Heart left ventricle (tissue), 16 donors: ENCODE measurements around the gene UBE2D3. TPM values are rescaled to one million over a fixed set of nuclear protein-coding genes. Genes with fewer than 3 reads are reported as not detected.

Experiments
- ATAC-seq, 4 donors: fragments of 200-7000 bp; cut with Tn5 transposase; one replicate each; pipeline ENCODE4 v1.9.1; 2020 to 2022; ENCODE audit warnings: moderate library complexity in 4 of 4, mild to moderate bottlenecking in 3 of 4, moderate number of reproducible peaks in 1 of 4
- DNase-seq, 5 donors: peaks; one replicate each; pipeline ENCODE4 v3.0.0-alpha.2; 2020
- H3K27ac ChIP-seq, 12 donors: fragments of 200-600 bp; sonication (generic) in 4 of 12; one replicate each; pipeline versions ENCODE4 v1.5.0 to v1.8.0; 2016 to 2022; ENCODE audit warnings: mild to moderate bottlenecking in 2 of 12
- H3K27me3 ChIP-seq, 9 donors: fragments of 200-600 bp; sonication (generic) in 2 of 9; one replicate each; pipeline versions ENCODE4 v1.5.1 to v1.8.0; 2016 to 2022; ENCODE audit warnings: mild to moderate bottlenecking in 3 of 9
- H3K36me3 ChIP-seq, 9 donors: fragments of 200-600 bp; sonication (generic) in 2 of 9; one replicate each; pipeline versions ENCODE4 v1.5.0 to v1.8.0; 2018 to 2022; ENCODE audit warnings: mild to moderate bottlenecking in 2 of 9
- H3K4me1 ChIP-seq, 12 donors: fragments of 200-600 bp; sonication (generic) in 4 of 12; one replicate each; pipeline versions ENCODE4 v1.5.0 to v1.8.0; 2016 to 2022; ENCODE audit warnings: mild to moderate bottlenecking in 3 of 12
- H3K4me3 ChIP-seq, 12 donors: fragments of 200-600 bp; sonication (generic) in 4 of 12; one replicate each; pipeline versions ENCODE4 v1.5.0 to v1.8.0; 2017 to 2022; ENCODE audit warnings: mild to moderate bottlenecking in 9 of 12, moderate library complexity in 4 of 12
- H3K9me3 ChIP-seq, 12 donors: fragments of 200-600 bp; sonication (generic) in 4 of 12; one replicate each; pipeline versions ENCODE4 v1.5.0 to v1.8.0; 2016 to 2022; ENCODE audit warnings: mild to moderate bottlenecking in 1 of 12
- POLR2A ChIP-seq, 2 donors: fragments of 450-650 bp; IDR thresholded peaks; one replicate each; pipeline ENCODE4 v1.6.1; 2017; ENCODE audit warnings: antibody characterized with exemption in 2 of 2, mild to moderate bottlenecking in 2 of 2, moderate library complexity in 2 of 2
- WGBS, 4 donors: extraction: QIAGEN DNeasy Blood & Tissue Kit in 2 of 4; methylation state at CpG; one replicate each; pipeline versions ENCODE4 v1.1.5 to v1.1.7; 2013 to 2018; 5-methylcytosine and 5-hydroxymethylcytosine counted together
- intact Hi-C, 10 donors: fragments of 100-400 bp; cut with DNase I; formaldehyde crosslinking; loops; one replicate each; pipeline versions ENCODE4 v1.11.1 to v1.14.2; 2022
- polyA plus RNA-seq, 2 donors: library from polyadenylated mRNA; stranded (reverse); fragments of 200-250 nt; gene quantifications; one replicate each; pipeline ENCODE4 v1.2.3, GENCODE V29; 2013
- total RNA-seq, 9 donors: library from RNA; depleted of rRNA in 2 of 9; stranded (reverse); fragments of >200 nt in 2 of 9; fragmentation: NEBNext Ultra II Directional in 3 of 9; extraction: Animal tissue kit (Norgen Biotek cat#: 25700) in 3 of 9; gene quantifications; one replicate each; pipeline versions ENCODE4 v1.1.0 to v1.2.4, GENCODE V29; 2016 to 2023
- TF ChIP-seq, protein P1 (sequence below), 12 donors: fragments of 200-600 bp; sonication (generic) in 4 of 12; IDR thresholded peaks; one replicate each; pipeline versions ENCODE4 v1.5.0 to v1.8.0; 2018 to 2022; ENCODE audit warnings: antibody characterized with exemption in 12 of 12, mild to moderate bottlenecking in 5 of 12
- donor health status: ischemic (EF 13 %, LVEDD 7.1; RV severe dilation, severe dysfunction).
- donor health status: healthy with polysubstance abuse.
- donor health status: DM: no; HTN: yes; CAD: no.
- donor health status: DM: no; HTN: no; CAD: no.
- donor health status: ischemic (EF 25% LVEDD 6.9; RV normal size, moderate dysfunction).
- donor health status: ischemic (EF 25% LVEDD 5.7; RV mildly dilated, moderate dysfunction).
- donor health status: healthy.
- donor health status: DM: yes; HTN: yes; CAD: no.
- donor health status: ischemic (EF 35%, LVEDD 5.7; RV mildly dilated, moderate dysfunction).
- donor health status: nonischemic (EF 11% LVEDD 7.7; RV severe dilation, severe dysfunction).
- donor health status: DM: yes; HTN: yes; CAD: no.
- donor health status: PGD.
- donor health status: ischemic (EF 29% LVEDD 5.4; RV normal size, mild dysfunction).
- donor health status: nonischemic (EF 23%, LVEDD 6.1; RV moderate dilation, normal function).

Gene UBE2D3
- total and polyA plus RNA-seq, 11 donors: 87.4 to 381 (median 258) TPM

DNA sequence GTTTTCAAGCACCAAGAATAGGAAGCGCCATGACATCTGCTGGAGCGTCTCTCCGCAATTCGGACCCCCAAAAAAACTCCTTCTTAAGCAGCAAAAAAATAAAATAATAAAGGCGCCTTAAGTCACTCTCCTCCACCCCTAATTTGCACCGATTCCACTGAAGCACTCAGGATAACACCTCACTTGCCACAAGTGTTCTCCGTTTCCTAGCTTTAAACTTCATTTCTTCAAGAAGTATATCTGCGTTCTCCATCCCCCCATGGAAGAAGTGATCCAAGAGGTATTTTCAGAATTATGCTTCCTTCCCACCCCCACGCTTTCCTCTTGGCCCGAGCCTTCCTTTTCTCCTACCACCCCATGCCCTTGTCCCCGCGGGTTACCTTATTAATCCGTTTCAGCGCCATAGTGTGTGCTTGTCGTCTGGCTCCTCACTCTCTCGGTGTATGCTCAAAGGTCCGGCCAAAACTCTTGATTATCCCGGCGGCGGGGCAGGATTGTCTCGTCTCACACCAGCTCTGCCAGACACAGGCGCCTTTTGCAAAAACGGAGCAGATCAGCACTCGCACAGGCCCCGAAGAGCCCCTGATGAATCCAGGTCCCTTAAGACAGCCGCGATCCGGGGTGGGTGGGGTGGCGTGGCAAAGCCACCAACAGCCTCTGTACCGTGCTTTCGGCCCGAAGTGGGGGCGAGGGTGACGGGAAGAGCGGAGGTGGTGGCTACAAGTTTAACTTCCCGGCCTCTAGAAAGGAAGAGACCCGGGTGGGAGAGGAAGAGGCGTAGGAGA lies 1.1 kb downstream of the UBE2D3 start:
- ATAC-seq: no peak
- Histone ChIP-seq H3K36me3 (peaks cover 0 to 28% (median 7%) of the 10 kb centered on the region in 9 donors), H3K4me1 (peaks cover 0 to 54% (median 44%) of the 10 kb centered on the region in 12 donors), H3K27me3 (no peaks in the 10 kb centered on the region), H3K27ac (peak overlapping the region; percentile 100), H3K9me3 (no peaks in the 10 kb centered on the region), H3K4me3 (peak overlapping the region; percentile 83 to 99 (median 91))
- no peak for TF ChIP-seq POLR2A (IDR thresholded peaks at IDR 0.05)
- TF ChIP-seq, protein P1, sequence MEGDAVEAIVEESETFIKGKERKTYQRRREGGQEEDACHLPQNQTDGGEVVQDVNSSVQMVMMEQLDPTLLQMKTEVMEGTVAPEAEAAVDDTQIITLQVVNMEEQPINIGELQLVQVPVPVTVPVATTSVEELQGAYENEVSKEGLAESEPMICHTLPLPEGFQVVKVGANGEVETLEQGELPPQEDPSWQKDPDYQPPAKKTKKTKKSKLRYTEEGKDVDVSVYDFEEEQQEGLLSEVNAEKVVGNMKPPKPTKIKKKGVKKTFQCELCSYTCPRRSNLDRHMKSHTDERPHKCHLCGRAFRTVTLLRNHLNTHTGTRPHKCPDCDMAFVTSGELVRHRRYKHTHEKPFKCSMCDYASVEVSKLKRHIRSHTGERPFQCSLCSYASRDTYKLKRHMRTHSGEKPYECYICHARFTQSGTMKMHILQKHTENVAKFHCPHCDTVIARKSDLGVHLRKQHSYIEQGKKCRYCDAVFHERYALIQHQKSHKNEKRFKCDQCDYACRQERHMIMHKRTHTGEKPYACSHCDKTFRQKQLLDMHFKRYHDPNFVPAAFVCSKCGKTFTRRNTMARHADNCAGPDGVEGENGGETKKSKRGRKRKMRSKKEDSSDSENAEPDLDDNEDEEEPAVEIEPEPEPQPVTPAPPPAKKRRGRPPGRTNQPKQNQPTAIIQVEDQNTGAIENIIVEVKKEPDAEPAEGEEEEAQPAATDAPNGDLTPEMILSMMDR (IDR thresholded peaks at IDR 0.05): no peak
- no peak for DNase-seq
- intact Hi-C loops: loop anchor here in 6 of 10 donors (2.0 to 10.0 kb wide), 8 partner anchors 43 to 325 kb away; partner anchors contain the start of genes CISD2 (in 3 of the 6), SLC9B1 (in 3 of the 6), MANBA (in 2 of the 6) and NFKB1 (in 2 of the 6)
- 0 to 1% (median 1%) methylated on average over 38 of the region's 38 CpGs for WGBS, 4 donors

DNA sequence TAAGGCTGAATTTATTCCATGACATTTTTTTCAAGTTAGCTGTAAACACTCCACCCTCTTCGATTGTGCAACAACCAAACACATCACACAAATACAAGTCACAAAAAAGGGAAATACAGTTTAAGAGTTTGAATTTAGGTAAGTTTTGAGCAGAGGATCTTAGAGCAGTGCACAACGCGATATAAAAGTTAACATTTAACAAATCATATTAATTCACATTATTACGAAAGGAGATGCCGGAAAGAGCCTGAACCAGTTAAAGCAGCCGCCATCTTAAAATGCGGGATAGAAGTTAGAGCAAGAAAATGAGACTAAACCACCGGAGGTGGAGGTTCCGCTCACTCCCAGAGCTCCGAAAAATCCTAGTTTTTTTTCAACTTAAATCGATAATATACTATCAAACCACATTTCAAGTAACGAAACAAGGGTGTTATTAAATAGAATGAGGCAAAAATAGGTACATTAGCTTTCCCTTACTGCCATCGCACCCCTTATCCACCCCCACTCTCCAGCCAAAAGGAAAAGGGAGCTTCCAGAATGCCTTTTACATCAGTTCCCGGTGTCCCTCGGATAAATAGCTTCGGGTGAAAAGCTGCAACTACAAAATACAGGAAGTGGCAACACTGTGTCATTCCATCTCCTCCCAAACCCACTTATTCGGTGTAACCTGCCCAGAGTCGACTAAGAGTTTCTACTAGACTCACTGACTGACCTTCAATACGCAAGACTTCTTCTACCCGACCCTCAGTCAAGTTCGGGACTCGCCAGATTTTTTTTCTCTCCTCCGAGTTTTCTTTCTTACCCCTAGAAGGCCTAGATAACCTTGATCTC lies 1.9 kb downstream of the UBE2D3 start:
- H3K27me3 ChIP-seq: no peaks in the 10 kb centered on the region
- H3K27ac ChIP-seq: peak overlapping the region; percentile 100
- peaks cover 4 to 62% (median 52%) of the 10 kb centered on the region in 12 donors for H3K4me1 ChIP-seq
- WGBS, 4 donors: 0 to 1% (median 1%) methylated on average over 23 of the region's 23 CpGs
- ATAC-seq (no peak), DNase-seq (peak in 2 of 5 donors; percentile 41 to 48)
- TF ChIP-seq POLR2A (IDR thresholded peaks at IDR 0.05): no peak
- TF ChIP-seq, protein P1 (IDR thresholded peaks at IDR 0.05): no peak
- peak overlapping the region; percentile 83 to 99 (median 91) for H3K4me3 ChIP-seq
- H3K9me3 ChIP-seq: no peaks in the 10 kb centered on the region
- intact Hi-C loops: loop anchor here in 6 of 10 donors (2.0 to 10.0 kb wide), 8 partner anchors 43 to 325 kb away; partner anchors contain the start of genes CISD2 (in 3 of the 6), SLC9B1 (in 3 of the 6), MANBA (in 2 of the 6) and NFKB1 (in 2 of the 6)
- peaks cover 0 to 28% (median 7%) of the 10 kb centered on the region in 9 donors for H3K36me3 ChIP-seq

DNA sequence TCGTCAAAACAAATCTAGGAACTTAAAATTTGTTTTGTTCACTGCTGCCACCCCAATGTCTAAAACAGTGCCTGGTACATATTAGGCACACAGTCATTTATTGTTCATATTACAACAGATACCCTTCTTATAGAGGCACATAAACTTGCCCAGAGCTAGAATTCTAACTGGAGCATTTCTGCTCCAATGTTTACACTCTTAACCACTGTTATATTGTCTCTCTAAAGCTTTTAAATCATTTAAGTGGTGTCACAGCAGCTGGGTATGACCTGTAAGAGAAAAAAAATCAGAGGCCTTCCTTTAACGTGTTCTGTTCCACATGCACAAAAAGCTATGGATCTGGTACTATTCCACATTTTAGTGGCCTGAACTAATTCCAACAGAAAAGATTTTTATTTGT lies 3.0 kb downstream of the UBE2D3 start:
- ATAC-seq (no peak), DNase-seq (no peak)
- H3K27ac ChIP-seq: peak overlapping the region in 11 of 12 donors; percentile 100
- no peaks in the 10 kb centered on the region for H3K27me3 ChIP-seq
- TF ChIP-seq POLR2A (IDR thresholded peaks at IDR 0.05): no peak
- TF ChIP-seq, protein P1 (IDR thresholded peaks at IDR 0.05): no peak
- H3K4me1 ChIP-seq: peaks cover 6 to 66% (median 61%) of the 10 kb centered on the region in 12 donors
- H3K36me3 ChIP-seq: peaks cover 0 to 28% (median 7%) of the 10 kb centered on the region in 9 donors
- peak overlapping the region; percentile 83 to 99 (median 91) for H3K4me3 ChIP-seq
- WGBS, 4 donors: 6 to 9% (median 6%) methylated on average over 2 of the region's 2 CpGs
- intact Hi-C loops: loop anchor here in 4 of 10 donors (5.0 to 10.0 kb wide), 4 partner anchors 190 to 320 kb away; partner anchors contain the start of genes SLC9B1 (in 2 of the 4) and NFKB1 (in 1 of the 4)
- H3K9me3 ChIP-seq: no peaks in the 10 kb centered on the region
